Vagina (tissue), 2 donors: ENCODE measurements around the gene COMMD10.

Experiments
- POLR2A ChIP-seq, 2 donors: fragments of 450-650 bp; IDR thresholded peaks; one replicate each; pipeline ENCODE4 v1.6.1; 2017; ENCODE audit warnings: antibody characterized with exemption in 2 of 2, mild to moderate bottlenecking in 2 of 2, moderate library complexity in 2 of 2
- POLR2AphosphoS5 ChIP-seq, 2 donors: sonication (generic); formaldehyde crosslinking; IDR thresholded peaks; one replicate each; pipeline ENCODE4 v1.9.0; 2017; ENCODE audit warnings: antibody characterized with exemption in 2 of 2, mild to moderate bottlenecking in 2 of 2, low read depth in 1 of 2; ENCODE audit not compliant: insufficient read depth in 1 of 2
- TF ChIP-seq, protein P1 (sequence below), 3 experiments: fragments of 450-650 bp in 2 of 3; fragments of 200-600 bp in 1 of 3; sonication (generic) in 1 of 3; IDR thresholded peaks; one replicate each; pipeline ENCODE4 v1.5.1; 2017 to 2019; ENCODE audit warnings: antibody characterized with exemption in 3 of 3, mild to moderate bottlenecking in 2 of 3, moderate library complexity in 2 of 3

- TF ChIP-seq, protein P1, sequence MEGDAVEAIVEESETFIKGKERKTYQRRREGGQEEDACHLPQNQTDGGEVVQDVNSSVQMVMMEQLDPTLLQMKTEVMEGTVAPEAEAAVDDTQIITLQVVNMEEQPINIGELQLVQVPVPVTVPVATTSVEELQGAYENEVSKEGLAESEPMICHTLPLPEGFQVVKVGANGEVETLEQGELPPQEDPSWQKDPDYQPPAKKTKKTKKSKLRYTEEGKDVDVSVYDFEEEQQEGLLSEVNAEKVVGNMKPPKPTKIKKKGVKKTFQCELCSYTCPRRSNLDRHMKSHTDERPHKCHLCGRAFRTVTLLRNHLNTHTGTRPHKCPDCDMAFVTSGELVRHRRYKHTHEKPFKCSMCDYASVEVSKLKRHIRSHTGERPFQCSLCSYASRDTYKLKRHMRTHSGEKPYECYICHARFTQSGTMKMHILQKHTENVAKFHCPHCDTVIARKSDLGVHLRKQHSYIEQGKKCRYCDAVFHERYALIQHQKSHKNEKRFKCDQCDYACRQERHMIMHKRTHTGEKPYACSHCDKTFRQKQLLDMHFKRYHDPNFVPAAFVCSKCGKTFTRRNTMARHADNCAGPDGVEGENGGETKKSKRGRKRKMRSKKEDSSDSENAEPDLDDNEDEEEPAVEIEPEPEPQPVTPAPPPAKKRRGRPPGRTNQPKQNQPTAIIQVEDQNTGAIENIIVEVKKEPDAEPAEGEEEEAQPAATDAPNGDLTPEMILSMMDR (IDR thresholded peaks at IDR 0.05), result no peak
- TF ChIP-seq POLR2A (IDR thresholded peaks at IDR 0.05), result no peak
- no peak for TF ChIP-seq POLR2AphosphoS5 (IDR thresholded peaks at IDR 0.05; ENCODE audit: insufficient read depth in 1 of 2, low read depth in 1 of 2)
Observed at GRCh38 chr5:116038817-116039216, 46.0 kb upstream of the COMMD10 start.
